Hepatic stellate cell (primary cell): ENCODE results near the gene C4orf50.

Experiments used
- DNase-seq: peaks from one replicate; pipeline ENCODE4 v3.0.0; 2011; ENCODE audit warnings: low spot score

The C4orf50 gene

DNA sequence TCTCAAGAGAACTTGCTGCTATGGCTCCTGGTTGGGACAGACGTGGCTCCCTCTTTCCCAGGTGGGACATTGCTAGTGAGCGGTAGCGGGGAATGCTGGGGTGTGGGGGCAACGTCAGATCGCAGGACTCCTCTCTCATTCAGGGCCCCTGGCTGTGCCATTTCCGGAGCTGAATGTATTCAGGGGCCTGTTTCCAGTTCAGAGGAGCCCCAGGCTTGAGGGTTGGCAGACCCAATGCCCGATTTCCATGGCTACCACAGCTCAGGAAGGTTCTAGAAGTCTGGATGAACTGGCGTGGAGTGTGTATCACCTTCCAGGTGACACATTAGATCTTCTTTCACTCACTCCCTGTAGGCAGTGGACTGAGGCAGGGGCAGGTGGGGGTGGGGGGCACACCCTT is 99.2 kb downstream of the C4orf50 start:
- no peak for DNase-seq

GRCh38 chr4:5918331-5918985 is 99.8 kb downstream of the C4orf50 start:
- DNase-seq, result no peak

DNA sequence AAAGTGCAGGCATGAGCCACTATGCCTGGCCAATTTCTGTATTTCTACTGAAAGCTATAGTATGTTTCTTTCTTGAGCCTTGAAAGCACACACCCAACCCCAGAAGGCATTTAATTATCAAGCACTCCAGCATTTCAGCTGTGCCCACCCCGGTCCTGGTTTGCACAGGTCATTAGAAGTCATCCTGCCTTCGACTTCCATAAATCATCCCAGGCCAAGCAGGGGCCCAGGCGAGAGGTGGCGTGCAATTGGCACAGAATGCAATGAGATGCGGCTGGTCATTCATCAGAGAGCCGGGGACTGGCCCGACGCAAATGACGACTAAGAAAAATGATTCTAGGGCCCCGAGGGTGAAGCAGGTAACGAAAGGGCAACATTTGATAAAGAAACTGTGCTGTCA is 100.6 kb downstream of the C4orf50 start:
- DNase-seq, result no peak

DNA sequence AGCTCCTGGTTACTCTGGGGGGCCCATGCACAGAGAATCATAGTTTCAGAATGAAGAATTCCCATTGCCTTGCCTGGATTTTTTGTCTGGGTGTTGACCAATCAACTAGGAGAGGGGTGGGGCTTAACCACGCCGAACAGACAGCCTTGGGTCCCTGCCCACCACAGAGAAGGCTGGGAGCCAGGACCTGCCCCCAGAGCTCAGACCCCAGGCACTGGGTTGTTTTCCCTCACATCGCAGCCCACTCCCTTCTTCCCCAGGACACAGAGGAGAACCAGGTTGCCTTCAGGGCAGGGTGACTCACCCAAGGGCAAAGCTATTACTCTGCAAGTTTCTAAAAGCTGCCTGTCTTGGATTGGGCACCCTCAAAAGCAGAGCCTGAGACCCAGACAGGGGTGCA is 102.0 kb downstream of the C4orf50 start:
- DNase-seq, result no peak

- no peak for DNase-seq
Observed at GRCh38 chr4:5913454-5913853, 104.8 kb downstream of the C4orf50 start.

DNA sequence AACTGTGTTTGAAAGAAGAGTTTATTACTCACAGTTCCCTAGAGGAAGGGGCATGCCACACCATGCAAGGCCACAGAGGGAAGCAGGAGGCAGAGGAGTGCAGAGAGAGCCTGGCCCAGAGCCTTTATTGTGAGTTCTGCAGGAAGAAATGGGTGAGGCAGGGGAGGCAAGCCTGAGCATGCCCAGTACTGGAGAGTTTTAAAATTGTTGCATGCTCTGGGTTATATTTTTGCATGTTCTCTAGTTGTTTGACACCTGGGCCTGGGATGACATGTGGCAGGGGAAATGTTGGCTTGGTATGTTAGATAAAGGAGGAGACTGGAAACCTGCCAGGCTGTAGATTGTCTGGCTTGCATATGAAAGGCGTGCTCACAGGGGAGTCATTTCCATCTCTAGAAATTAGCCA is 105.6 kb downstream of the C4orf50 start:
- DNase-seq, result no peak

GRCh38 chr4:5908876-5909427 is 109.3 kb downstream of the C4orf50 start:
- no peak for DNase-seq

DNA sequence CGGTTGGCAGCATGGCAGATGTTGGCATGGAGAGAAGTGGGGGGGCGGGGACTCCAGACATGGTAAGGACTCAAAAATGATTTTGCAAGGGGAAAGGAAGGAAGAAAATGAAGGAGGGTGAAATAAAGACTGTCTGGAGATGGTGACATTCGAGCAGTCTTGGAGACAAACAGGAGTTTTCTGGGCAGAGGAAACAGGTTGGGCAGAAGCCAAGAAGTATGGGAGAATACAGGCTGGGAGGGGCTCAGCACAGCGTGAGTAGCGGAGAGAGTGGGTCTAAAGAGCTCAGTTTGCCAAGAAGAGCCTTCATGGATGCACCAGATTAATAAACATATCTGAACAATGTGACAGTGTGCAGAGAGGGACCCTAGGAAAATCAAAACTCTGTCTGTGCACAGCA is 112.0 kb downstream of the C4orf50 start:
- DNase-seq, result no peak

- no peak for DNase-seq
Observed at GRCh38 chr4:5905714-5906113, 112.5 kb downstream of the C4orf50 start.

DNA sequence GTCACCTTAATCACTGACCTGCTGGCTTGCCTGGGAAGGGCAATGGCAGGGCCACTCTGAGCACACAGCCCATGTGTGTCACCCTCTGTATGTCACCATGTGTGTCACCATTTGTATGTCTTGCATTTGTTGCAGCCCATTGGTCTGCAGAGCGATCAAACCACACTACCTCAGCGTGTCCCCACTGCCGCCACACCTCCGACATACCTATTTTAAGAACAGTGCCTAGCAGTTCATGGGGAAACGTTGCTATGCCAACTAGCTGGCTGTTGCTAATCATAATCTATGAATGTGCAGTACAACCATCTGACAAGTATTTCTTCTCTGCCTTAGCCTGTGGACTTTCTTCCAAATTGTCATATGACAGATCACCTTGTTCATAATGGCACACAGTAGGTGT is 117.4 kb downstream of the C4orf50 start:
- DNase-seq, result no peak

GRCh38 chr4:5899881-5900280 is 118.3 kb downstream of the C4orf50 start:
- DNase-seq, result no peak

DNA sequence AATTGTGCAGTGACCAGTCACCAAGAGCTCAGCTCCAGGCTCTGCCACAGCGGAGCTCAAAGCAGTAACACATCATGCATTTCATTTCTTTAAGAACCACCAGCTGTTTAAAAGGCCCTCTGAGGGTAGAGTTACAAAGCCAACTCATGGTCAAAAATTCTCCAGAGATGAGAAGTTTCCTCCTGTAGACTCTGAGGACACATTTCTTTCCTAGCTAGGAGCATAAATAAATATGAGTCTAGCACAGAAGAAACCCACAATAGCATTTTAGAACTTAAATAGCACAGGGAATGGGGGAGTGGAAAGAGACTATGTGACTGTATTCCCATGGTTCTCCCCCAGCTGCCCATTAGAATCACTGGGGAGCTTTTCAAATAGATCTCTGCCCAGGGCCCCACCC is 118.8 kb downstream of the C4orf50 start:
- no peak for DNase-seq

DNA sequence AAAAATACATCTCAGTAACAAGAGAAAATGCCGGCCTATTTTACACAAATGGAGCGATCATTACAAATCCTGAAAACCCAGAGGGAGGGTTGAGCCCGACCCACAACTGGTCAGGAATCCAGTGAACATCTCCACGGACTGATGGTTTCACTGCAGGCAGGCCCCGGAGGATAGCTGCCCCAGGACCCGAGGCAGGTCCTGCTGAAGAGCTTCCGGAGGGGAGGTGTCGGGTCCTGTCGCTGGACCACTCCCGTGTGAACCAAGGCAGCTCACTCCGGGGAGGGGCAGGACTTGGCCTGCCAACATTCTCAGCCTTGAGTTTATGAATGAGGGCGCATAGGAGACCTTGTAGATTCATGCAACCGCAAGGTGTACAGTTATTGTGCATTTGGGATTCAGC is 120.6 kb downstream of the C4orf50 start:
- no peak for DNase-seq

GRCh38 chr4:5895287-5895686 is 122.9 kb downstream of the C4orf50 start:
- DNase-seq, result no peak

DNA sequence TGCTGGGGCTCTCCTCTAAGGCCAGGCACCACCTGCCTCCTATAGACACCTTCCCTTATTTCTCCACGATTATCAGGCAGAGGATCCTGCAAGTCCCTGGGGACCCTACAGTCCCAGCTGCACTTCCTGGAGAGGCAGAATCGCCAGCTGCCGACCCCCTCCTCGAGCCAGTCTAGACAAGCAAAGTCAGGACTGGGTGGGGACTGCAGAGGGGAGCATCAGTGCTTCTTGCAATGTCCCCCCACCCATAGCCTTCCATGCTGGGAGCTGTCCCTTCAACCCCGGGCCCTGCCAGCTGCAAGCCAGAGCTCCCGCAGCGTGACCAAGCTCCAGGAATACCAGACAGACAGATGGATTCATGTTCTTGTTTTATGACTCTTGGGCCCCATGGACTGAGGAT is 124.0 kb downstream of the C4orf50 start:
- DNase-seq, result no peak

DNA sequence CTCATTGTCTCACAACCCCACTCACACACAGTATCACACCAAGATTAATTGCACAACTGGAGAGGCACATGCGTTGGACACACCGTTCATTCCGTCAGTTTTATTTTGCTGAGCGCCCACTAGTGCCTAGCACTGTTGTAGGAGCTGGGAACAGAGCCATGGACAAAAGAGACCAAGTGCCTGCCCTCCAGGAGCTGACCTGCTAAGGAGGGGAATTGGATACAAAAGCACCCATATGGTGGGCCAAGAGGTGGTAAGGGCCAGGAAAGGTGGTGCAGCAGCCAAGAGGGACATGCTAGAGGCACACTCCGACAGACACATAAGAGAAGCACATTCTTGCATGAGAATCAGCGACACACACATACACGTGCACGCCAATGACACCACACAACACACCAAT is 124.6 kb downstream of the C4orf50 start:
- no peak for DNase-seq

DNA sequence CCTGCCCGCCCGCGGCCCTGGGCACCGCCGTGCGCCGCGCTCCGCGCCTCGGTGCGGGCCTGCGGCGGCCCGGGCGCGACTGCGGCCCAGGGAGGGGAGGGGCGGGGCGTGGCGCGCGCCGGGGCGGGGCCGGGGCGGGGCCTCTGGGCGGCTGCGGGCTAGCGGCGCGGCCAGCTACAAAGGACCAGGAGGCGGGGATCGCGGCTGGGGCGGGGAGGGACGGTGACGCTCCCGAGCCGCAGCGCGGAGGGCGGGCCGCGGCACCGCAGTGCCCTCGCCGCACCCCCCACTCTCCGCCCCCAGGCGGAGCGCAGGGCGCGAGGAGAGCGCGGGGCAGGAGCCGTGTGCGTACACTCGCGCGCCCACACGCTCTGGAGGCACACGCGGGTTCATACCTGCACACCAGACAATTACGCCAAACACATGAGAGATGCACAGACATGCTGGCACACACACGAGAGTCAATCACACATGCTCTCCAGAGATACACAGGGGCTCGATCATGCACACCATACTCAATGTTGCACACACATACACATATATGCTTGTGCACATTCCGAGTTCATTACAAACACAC is 125.1 kb downstream of the C4orf50 start, which contains the start of gene CRMP1:
Gene CRMP1, minus strand, starts transcription at position 83 of the 577 bp plus-strand sequence. CDS start 117 bp downstream, outside the sequence.
- no peak for DNase-seq

- DNase-seq, result no peak
Observed at GRCh38 chr4:5892323-5893003, 125.8 kb downstream of the C4orf50 start.

- no peak for DNase-seq
Observed at GRCh38 chr4:5891563-5892322, 126.5 kb downstream of the C4orf50 start.

- no peak for DNase-seq
Observed at GRCh38 chr4:5890063-5890727, 128.0 kb downstream of the C4orf50 start.

DNA sequence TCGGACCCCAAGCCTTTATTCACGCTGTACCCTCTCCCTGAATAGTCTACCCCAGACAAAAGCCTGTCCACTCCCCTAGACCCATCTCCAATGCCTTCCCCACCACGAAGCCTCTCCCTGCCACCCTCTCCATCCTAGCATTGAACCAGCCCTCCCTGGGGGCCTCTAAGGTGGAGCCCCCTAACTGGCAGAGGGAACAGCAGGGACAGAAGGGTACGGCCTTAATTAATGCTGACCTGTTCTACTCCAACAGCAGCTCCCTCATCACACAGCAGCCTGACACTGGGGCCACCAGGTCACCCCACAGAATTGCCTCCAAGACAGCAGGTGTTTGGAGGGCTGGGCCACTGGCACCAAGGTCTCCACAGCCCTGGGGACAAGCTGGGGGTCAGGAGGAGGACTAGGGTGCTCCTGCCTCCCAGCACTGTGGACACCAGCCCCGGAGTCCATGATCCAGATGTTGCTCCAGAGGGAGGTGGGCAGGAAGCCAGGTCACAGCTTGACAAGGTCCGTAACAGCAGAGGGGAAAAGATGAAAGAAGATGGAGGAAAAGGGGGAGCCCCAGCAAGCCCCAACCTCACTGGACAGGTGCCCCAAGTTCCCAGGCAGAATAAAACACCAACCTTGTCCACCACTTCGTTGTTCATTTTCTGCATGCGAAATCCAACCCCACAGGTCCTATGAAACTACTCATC is 129.1 kb downstream of the C4orf50 start:
- no peak for DNase-seq
